ENCODE data around the gene TCF4. TPM values are rescaled to one million over a fixed set of nuclear protein-coding genes. Genes with fewer than 3 reads are reported as not detected.

The TCF4 gene
- total RNA-seq, 2 experiments from 2014 or later: 75.9 to 76.0 TPM

DNA sequence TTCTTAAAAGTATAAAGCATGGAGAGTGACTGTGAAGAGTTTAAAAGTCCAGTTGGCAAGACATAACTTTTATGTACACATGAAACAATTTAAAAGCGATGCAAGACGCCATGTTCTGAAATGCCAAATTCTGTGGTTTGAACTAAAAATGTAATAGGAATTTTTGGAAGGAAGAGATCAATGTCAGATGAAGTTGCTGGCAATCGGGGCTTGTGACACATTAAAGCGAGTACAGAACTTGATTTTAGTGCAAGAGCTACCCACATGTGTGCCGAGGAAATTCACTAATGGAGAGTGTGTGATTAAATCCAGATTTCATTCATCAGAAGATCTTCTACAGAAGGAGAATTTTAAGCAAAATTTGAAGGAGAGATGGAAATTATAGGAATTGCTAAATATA is 408.6 kb downstream of the TCF4 start:
- H3K36me3 ChIP-seq (ENCODE audit: insufficient read depth, low read length): no peaks in the 10 kb centered on the region
- H4K20me1 ChIP-seq (ENCODE audit: insufficient read depth, low read length): no peaks in the 10 kb centered on the region
- no peak overlapping the region for H3K4me3 ChIP-seq (ENCODE audit: low read depth, low read length, poor library complexity, severe bottlenecking)
- no peak overlapping the region for H3K4me2 ChIP-seq (ENCODE audit: low read length)
- no peak for DNase-seq (ENCODE audit: low spot score)
- CTCF ChIA-PET (ENCODE audit: unreplicated experiment): no interaction called here
- POLR2A ChIA-PET: no interaction called here
- no peaks in the 10 kb centered on the region for H3K9me3 ChIP-seq (ENCODE audit: low read length)
- H3K9me2 ChIP-seq (ENCODE audit: insufficient read depth, low read length): no peaks in the 10 kb centered on the region
- no peaks in the 10 kb centered on the region for H3K79me2 ChIP-seq (ENCODE audit: insufficient read depth, low read depth, low read length)
- H2AFZ ChIP-seq (ENCODE audit: low read length): no peak overlapping the region
- intact Hi-C loops (cut with micrococcal nuclease; ENCODE audit: unreplicated experiment): no loop called here
- no peaks in the 10 kb centered on the region for H3K4me1 ChIP-seq (ENCODE audit: insufficient read depth, low read length, poor library complexity, severe bottlenecking)
- TF ChIP-seq, protein P1, sequence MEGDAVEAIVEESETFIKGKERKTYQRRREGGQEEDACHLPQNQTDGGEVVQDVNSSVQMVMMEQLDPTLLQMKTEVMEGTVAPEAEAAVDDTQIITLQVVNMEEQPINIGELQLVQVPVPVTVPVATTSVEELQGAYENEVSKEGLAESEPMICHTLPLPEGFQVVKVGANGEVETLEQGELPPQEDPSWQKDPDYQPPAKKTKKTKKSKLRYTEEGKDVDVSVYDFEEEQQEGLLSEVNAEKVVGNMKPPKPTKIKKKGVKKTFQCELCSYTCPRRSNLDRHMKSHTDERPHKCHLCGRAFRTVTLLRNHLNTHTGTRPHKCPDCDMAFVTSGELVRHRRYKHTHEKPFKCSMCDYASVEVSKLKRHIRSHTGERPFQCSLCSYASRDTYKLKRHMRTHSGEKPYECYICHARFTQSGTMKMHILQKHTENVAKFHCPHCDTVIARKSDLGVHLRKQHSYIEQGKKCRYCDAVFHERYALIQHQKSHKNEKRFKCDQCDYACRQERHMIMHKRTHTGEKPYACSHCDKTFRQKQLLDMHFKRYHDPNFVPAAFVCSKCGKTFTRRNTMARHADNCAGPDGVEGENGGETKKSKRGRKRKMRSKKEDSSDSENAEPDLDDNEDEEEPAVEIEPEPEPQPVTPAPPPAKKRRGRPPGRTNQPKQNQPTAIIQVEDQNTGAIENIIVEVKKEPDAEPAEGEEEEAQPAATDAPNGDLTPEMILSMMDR (conservative IDR thresholded peaks at IDR 0.05; ENCODE audit: low read length): no peak
- no peak for TF ChIP-seq EZH2phosphoT487 (IDR thresholded peaks at IDR 0.05; ENCODE audit: borderline replicate concordance, low read depth, low read length)
- no peak overlapping the region for H3K27ac ChIP-seq (ENCODE audit: low read depth, low read length, poor library complexity, severe bottlenecking)
- no TSS peak for BruUV-seq (replicated peaks)

DNA sequence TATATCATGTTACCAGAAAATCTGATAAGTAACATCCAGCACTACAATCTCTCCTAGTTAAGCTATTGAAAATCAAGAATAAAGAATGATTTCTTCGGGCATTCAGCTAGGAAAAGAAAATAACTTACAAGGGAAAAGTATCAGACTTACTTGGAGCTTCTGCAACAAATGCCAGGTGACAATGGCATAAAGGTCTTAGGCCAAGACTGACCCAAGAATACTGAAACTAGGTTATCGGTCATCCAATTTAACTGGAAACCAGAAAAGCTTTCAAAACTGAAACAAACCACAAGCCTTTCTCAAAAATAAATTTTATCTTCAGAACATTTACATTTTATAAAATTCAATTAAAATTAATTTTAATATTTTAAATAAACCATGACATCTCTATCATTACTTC is 414.7 kb downstream of the TCF4 start:
- no TSS peak for BruUV-seq (replicated peaks)
- TF ChIP-seq, protein P1 (conservative IDR thresholded peaks at IDR 0.05; ENCODE audit: low read length): no peak
- no peak for TF ChIP-seq EZH2phosphoT487 (IDR thresholded peaks at IDR 0.05; ENCODE audit: borderline replicate concordance, low read depth, low read length)
- Histone ChIP-seq H3K4me3 (ENCODE audit: low read depth, low read length, poor library complexity, severe bottlenecking) (no peak overlapping the region), H3K36me3 (ENCODE audit: insufficient read depth, low read length) (no peaks in the 10 kb centered on the region), H2AFZ (ENCODE audit: low read length) (no peak overlapping the region), H3K9me3 (ENCODE audit: low read length) (no peaks in the 10 kb centered on the region), H4K20me1 (ENCODE audit: insufficient read depth, low read length) (no peaks in the 10 kb centered on the region), H3K4me2 (ENCODE audit: low read length) (no peak overlapping the region), H3K79me2 (ENCODE audit: insufficient read depth, low read depth, low read length) (no peaks in the 10 kb centered on the region), H3K9me2 (ENCODE audit: insufficient read depth, low read length) (no peaks in the 10 kb centered on the region), H3K27ac (ENCODE audit: low read depth, low read length, poor library complexity, severe bottlenecking) (no peak overlapping the region), H3K4me1 (ENCODE audit: insufficient read depth, low read length, poor library complexity, severe bottlenecking) (no peaks in the 10 kb centered on the region)
- intact Hi-C loops (cut with micrococcal nuclease; ENCODE audit: unreplicated experiment): no loop called here
- ChIA-PET CTCF (ENCODE audit: unreplicated experiment) (no interaction called here), POLR2A (no interaction called here)
- no peak for DNase-seq (ENCODE audit: low spot score)

Small RNA genes within 50 kb of the gene (microRNA-seq; reads per million reads assigned to microRNA genes)
- gene MIR4529 (ENCODE audit: borderline replicate concordance): not detected

Small RNA genes within 50 kb of the gene (small RNA-seq; reads per million reads assigned to genes)
- gene MIR4529: not detected

Data from OCI-LY7 (cell line).